BLaER1 treated with 17β-estradiol and CSF1 and Interleukin-3, amounts not matched to agents 10 nM and 100 nM (cell line): ENCODE measurements around the gene MMP15.

Experiments
- H3K27ac ChIP-seq, 11 experiments: shearing (Covaris generic); formaldehyde crosslinking; 2 replicates each; pipeline ENCODE4 v1.8.1; 2022
- H3K27me3 ChIP-seq, 11 experiments: shearing (Covaris generic); formaldehyde crosslinking; 2 replicates each; pipeline ENCODE4 v1.8.1; 2022
- H3K36me3 ChIP-seq, 11 experiments: shearing (Covaris generic); formaldehyde crosslinking; 2 replicates each; pipeline ENCODE4 v1.8.1; 2022
- H3K4me1 ChIP-seq, 10 experiments: shearing (Covaris generic); formaldehyde crosslinking; 2 replicates each; pipeline ENCODE4 v1.8.1; 2022
- H3K4me2 ChIP-seq, 11 experiments: shearing (Covaris generic); formaldehyde crosslinking; 2 replicates each; pipeline ENCODE4 v1.8.1; 2022
- H3K4me3 ChIP-seq, 10 experiments: shearing (Covaris generic); formaldehyde crosslinking; 2 replicates each; pipeline ENCODE4 v1.8.1; 2022
- H3K9ac ChIP-seq, 11 experiments: shearing (Covaris generic); formaldehyde crosslinking; 2 replicates each; pipeline ENCODE4 v1.8.1; 2022
- H3K9me3 ChIP-seq, 11 experiments: shearing (Covaris generic); formaldehyde crosslinking; replicated peaks in 1 of 11; 2 replicates each; pipeline ENCODE4 v1.8.1; 2022
- H4K20me1 ChIP-seq, 11 experiments: shearing (Covaris generic); formaldehyde crosslinking; 2 replicates each; pipeline ENCODE4 v1.8.1; 2022
- Cebpa-rat ChIP-seq, 11 experiments: shearing (Covaris generic); IDR thresholded peaks; 2 replicates each; pipeline ENCODE4 v1.8.1; 2022

The MMP15 gene

DNA sequence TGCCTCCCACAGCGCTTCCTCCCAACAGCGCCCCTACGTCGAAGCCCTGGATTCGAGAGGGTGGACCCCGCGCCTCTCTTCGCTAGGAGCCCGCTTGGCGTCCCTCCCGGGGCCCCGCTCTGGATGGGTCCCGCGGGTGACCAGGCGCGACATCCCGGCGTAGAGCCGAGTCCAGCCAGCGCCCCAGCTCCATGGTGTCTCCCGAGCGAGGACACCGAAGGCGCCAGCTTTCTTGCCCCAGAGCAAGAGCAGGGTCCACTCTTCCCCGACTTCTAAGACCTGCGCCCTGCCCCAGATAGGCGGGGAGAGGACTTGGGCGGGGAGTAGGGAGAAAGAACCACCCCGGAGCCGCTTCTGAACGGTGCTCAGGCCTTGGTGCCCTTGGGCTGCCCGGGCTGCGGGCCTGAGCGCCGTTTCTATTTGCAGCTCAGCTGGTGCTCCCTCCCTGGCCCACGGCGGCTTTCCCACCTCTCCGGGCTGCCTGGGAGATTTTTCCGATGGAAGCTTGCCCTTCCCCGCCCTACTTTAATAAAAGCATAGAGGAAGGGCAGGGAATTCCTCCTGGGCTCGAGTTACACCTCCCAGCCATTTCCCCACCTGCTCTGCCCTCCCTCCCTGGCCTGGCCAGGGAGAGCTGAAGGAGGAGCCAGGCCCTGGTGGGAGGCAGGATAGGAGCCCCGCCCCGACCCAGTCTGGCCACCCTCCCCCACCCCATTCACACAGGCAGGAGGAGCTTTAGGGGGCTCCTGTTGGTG lies 1.8 kb downstream of the MMP15 start:
- H3K4me3 ChIP-seq = peak overlapping the region; percentile 62 to 72 (median 67); a peak in 19 of 20 replicates
- peak overlapping the region; percentile 88 to 100 (median 98) for H3K4me2 ChIP-seq
- TF ChIP-seq Cebpa-rat (IDR thresholded peaks at IDR 0.05) = no peak
- no peaks in the 10 kb centered on the region for H3K36me3 ChIP-seq
- H3K9ac ChIP-seq = peak overlapping the region in 2 of 11 experiments; percentile 71 to 72; a peak in 2 of 22 replicates
- H3K4me1 ChIP-seq = peaks cover 33 to 63% (median 45%) of the 10 kb centered on the region in 10 experiments
- no peaks in the 10 kb centered on the region for H3K9me3 ChIP-seq
- H4K20me1 ChIP-seq = peaks cover 0 to 65% (median 37%) of the 10 kb centered on the region in 11 experiments; a peak in 20 of 22 replicates
- H3K27me3 ChIP-seq = peaks cover 48 to 73% (median 64%) of the 10 kb centered on the region in 11 experiments
- no peak overlapping the region for H3K27ac ChIP-seq

DNA sequence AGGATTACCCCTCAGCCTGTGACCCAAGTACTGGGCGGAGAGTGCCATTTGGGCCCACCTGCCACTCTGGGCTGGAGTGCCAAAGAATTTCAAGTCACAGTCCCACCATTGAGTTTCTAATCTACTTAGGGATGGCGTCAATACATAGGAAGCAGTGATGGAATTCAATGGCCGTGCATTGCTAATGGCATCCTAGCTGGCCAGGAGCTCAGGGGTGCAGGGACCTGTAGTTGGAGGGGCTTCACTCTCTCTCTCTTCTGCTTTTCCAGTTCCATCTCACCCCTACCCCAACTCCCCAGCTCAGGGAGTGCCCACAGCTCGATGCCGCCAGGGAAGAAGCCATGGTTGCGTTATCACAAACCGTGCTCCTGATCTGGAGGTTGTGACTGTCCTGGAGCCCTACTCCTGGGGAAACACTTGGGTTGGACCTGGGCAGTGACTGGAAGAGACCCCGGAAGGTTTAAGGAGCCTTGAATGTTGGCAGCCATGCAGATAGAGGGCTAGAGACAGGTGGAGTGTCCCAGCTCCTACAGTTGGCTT lies 2.4 kb downstream of the MMP15 start:
- H3K9me3 ChIP-seq = no peaks in the 10 kb centered on the region
- H3K4me1 ChIP-seq = peaks cover 26 to 56% (median 39%) of the 10 kb centered on the region in 10 experiments
- TF ChIP-seq Cebpa-rat (IDR thresholded peaks at IDR 0.05) = no peak
- peak overlapping the region in 3 of 11 experiments; percentile 8 to 51 (median 15); a peak in 3 of 22 replicates for H3K4me2 ChIP-seq
- no peaks in the 10 kb centered on the region for H3K36me3 ChIP-seq
- H3K9ac ChIP-seq = no peak overlapping the region
- H4K20me1 ChIP-seq = peaks cover 0 to 58% (median 30%) of the 10 kb centered on the region in 11 experiments; a peak in 19 of 22 replicates
- no peak overlapping the region for H3K27ac ChIP-seq
- H3K27me3 ChIP-seq = peaks cover 48 to 67% (median 61%) of the 10 kb centered on the region in 11 experiments
- no peak overlapping the region for H3K4me3 ChIP-seq

DNA sequence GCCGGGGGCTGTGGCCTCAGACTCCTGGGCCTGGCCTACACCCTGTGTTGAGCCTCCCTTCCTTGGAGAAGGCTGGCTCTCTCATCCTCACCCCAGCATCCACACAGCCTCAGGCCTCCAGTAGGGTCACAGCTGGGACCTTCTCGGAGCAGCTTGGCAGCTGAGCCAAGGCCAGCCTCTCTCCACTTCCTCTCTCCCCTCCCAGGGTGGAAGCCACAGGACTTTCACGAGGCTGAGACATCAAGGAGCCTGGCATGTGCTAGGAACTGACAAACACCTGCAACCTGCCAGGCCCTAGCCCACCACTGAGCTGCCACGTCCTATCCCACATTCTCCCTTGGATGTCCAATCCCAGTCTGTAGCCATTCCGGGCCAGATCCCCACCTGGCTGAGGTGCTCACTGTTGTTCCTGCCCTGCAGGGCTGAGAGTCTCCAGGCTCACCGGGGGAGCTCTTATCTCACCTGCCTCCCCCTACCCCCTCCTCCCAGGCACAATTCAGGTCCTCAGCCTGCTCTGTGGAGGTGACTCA lies 3.1 kb downstream of the MMP15 start:
- H3K9me3 ChIP-seq = no peaks in the 10 kb centered on the region
- H3K4me3 ChIP-seq = no peak overlapping the region
- peaks cover 27 to 53% (median 37%) of the 10 kb centered on the region in 10 experiments for H3K4me1 ChIP-seq
- peaks cover 45 to 61% (median 55%) of the 10 kb centered on the region in 11 experiments for H3K27me3 ChIP-seq
- H3K9ac ChIP-seq = no peak overlapping the region
- no peaks in the 10 kb centered on the region for H3K36me3 ChIP-seq
- H4K20me1 ChIP-seq = peaks cover 0 to 52% (median 27%) of the 10 kb centered on the region in 11 experiments; a peak in 19 of 22 replicates
- no peak overlapping the region for H3K27ac ChIP-seq
- peak overlapping the region in 4 of 11 experiments; percentile 8 to 51 (median 20); a peak in 5 of 22 replicates for H3K4me2 ChIP-seq
- TF ChIP-seq Cebpa-rat (IDR thresholded peaks at IDR 0.05) = no peak

DNA sequence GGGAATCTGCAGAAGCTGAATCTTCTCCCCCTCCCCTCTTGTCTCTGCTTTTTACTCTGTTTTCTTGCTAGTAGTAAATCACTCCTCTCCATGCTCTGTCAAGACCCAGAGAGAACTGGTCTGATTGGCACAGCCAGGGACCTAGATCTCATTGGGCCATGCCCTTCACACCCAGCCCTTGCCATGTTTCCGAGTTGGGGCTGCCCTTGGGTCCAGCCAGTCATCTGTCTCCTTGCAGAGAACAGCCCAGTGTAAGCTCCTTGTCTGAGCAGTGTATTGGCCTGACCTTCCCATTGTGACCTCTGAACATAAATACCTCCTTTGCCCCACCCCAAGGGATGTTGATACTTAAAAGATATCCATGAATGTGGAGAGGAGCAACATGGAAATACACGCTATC lies 3.9 kb downstream of the MMP15 start:
- Histone ChIP-seq H4K20me1 (peaks cover 0 to 46% (median 27%) of the 10 kb centered on the region in 11 experiments; a peak in 19 of 22 replicates), H3K27me3 (peaks cover 37 to 53% (median 47%) of the 10 kb centered on the region in 11 experiments), H3K36me3 (no peaks in the 10 kb centered on the region), H3K9me3 (no peaks in the 10 kb centered on the region), H3K9ac (no peak overlapping the region), H3K27ac (no peak overlapping the region), H3K4me2 (no peak overlapping the region), H3K4me1 (peaks cover 34 to 52% (median 40%) of the 10 kb centered on the region in 10 experiments), H3K4me3 (no peak overlapping the region)
- TF ChIP-seq Cebpa-rat (IDR thresholded peaks at IDR 0.05) = no peak

DNA sequence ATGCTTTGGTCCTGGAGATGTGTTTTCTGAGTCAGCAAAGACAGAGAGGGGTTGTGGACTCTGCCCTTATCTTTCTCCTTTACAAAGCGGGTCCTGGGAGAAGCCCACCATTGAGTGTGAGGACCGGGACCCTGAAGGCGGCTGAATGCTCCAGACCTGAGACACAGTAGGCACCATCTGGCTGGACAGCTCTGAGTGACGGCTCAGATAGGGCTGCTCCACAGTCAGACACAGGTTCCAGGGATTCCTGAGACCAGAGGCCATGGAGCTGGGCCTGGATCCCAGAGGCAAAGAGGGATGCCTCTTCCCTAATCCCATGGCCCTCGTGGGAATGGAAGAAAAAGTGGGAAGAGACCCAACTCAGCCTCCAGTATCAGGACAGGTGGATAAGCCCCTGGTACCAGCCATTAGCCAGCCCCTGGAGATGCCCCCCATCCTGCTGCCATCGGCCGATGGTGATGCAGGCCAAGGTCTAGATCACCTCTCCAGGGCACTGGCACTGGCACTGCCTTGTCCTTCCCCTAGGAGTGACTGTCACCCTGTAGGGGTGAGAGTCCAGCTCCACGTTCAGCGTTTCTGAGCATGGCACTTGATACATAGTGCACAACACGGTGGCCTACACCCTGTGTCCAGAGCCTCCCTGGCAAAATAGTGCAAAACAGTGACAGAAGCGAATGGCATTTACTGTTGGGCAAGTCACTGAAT lies 4.7 kb downstream of the MMP15 start:
- peak overlapping the region in 1 of 11 experiments; percentile 55; a peak in 2 of 22 replicates for H3K4me2 ChIP-seq
- no peak overlapping the region for H3K9ac ChIP-seq
- peaks cover 33 to 48% (median 39%) of the 10 kb centered on the region in 10 experiments for H3K4me1 ChIP-seq
- no peaks in the 10 kb centered on the region for H3K36me3 ChIP-seq
- no peak overlapping the region for H3K4me3 ChIP-seq
- no peaks in the 10 kb centered on the region for H3K9me3 ChIP-seq
- TF ChIP-seq Cebpa-rat (IDR thresholded peaks at IDR 0.05) = no peak
- no peak overlapping the region for H3K27ac ChIP-seq
- H3K27me3 ChIP-seq = peaks cover 29 to 44% (median 38%) of the 10 kb centered on the region in 11 experiments
- peaks cover 0 to 37% (median 23%) of the 10 kb centered on the region in 11 experiments; a peak in 19 of 22 replicates for H4K20me1 ChIP-seq

DNA sequence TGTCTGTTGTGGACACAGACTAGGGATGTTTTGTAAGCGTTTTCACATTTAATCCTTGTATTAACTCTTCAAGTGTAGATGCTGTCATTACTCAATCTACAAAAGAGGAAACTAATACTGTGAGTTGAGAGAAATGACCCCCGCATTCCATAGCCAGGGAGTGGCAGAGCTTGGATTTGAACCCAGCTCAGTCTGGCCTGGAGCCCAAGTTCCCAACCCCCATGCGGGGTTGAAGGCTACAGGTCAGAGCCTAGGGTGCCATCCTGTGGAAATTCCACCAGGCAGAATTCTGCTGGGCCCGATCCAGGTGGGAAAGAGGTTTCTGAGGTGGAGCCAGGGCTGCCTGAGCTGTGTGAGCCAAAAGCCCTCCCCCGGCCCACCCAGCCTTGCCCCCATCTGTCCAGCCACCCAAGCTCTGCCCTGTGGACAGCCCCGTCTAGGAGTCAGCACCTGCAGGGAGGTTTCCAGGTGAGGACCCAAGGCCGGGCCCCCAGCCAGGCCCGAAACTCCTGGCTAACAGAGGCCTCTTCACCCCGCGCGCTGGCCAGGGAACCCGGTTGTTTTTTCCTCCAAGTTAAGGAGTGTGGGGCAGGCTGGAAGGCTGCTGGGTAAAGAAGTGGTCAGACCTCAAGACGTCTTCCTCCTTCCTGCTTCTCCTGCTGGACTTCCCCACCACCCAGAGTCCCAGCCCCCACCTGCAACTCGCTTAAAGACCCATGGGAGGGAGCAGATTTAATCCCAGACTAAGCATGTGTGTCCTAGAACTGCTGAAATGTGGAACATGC lies 5.7 kb downstream of the MMP15 start:
- H3K4me1 ChIP-seq = peaks cover 33 to 50% (median 38%) of the 10 kb centered on the region in 10 experiments
- no peak for TF ChIP-seq Cebpa-rat (IDR thresholded peaks at IDR 0.05)
- H3K27ac ChIP-seq = peak overlapping the region in 1 of 11 experiments; percentile 30; a peak in 2 of 22 replicates
- H3K9ac ChIP-seq = no peak overlapping the region
- no peaks in the 10 kb centered on the region for H3K9me3 ChIP-seq
- no peak overlapping the region for H3K4me3 ChIP-seq
- H3K36me3 ChIP-seq = no peaks in the 10 kb centered on the region
- H3K27me3 ChIP-seq = peaks cover 19 to 35% (median 29%) of the 10 kb centered on the region in 11 experiments
- peak overlapping the region in 5 of 11 experiments; percentile 25 to 71 (median 55); a peak in 9 of 22 replicates for H3K4me2 ChIP-seq
- peaks cover 0 to 29% (median 14%) of the 10 kb centered on the region in 11 experiments; a peak in 19 of 22 replicates for H4K20me1 ChIP-seq

DNA sequence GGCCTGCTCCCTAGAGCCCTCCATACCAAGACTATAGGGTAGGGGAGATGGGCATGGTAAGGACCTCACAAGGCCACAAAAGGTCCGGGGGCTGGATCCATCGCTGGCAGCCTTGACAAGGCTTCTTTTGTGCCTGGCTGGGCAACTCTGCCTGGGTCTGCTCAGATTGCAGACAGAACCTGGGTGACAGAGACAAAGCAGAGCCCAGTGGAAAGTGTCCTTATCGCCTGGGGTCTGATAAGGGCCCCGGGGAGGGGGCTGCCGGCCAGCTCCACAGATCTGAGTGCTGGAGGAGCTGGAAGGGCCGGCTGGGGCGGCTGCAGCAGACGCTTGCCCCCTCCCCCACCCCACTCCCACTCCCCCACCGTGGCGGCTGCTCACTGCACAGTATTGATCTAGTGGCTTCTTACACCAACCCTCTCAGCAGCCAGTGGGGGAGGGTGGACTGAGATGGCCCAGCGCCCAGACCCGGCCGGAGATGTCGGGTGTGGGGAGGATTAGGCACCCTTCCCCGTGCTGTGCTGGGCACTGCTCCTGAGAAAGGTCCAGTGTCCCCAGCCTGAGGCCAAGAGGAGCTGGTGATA lies 7.2 kb downstream of the MMP15 start:
- Histone ChIP-seq H3K36me3 (no peaks in the 10 kb centered on the region), H3K27ac (no peak overlapping the region), H3K9ac (no peak overlapping the region), H3K27me3 (peaks cover 3 to 19% (median 13%) of the 10 kb centered on the region in 11 experiments), H3K4me2 (no peak overlapping the region), H4K20me1 (peaks cover 0 to 16% (median 0%) of the 10 kb centered on the region in 11 experiments; a peak in 9 of 22 replicates), H3K4me1 (peaks cover 23 to 38% (median 27%) of the 10 kb centered on the region in 10 experiments), H3K4me3 (no peak overlapping the region), H3K9me3 (no peaks in the 10 kb centered on the region)
- no peak for TF ChIP-seq Cebpa-rat (IDR thresholded peaks at IDR 0.05)
